Tibial nerve (tissue), 4 donors: ENCODE measurements around the gene CTNND1. TPM values are rescaled to one million over a fixed set of nuclear protein-coding genes. Genes with fewer than 3 reads are reported as not detected.
A peak's percentile ranks its signal among the peaks of the same experiment; 100 is the strongest.

Experiments
- DNase-seq, 2 donors: peaks; one replicate each; pipeline ENCODE4 v3.0.0-alpha.2; 2019; ENCODE audit warnings: low spot score in 2 of 2
- H3K27ac ChIP-seq, 4 donors: fragments of 200-600 bp; sonication (generic) in 3 of 4; one replicate each; pipeline ENCODE4 v1.5.1; 2017 to 2019; ENCODE audit warnings: mild to moderate bottlenecking in 1 of 4
- H3K27me3 ChIP-seq, 2 donors: fragments of 200-600 bp; sonication (generic) in 1 of 2; one replicate each; pipeline versions ENCODE4 v1.5.1 to v1.6.0; 2017 to 2019
- H3K36me3 ChIP-seq, 3 donors: fragments of 200-600 bp; sonication (generic); one replicate each; pipeline ENCODE4 v1.5.1; 2018 to 2019
- H3K4me1 ChIP-seq, 4 donors: fragments of 200-600 bp; sonication (generic) in 3 of 4; one replicate each; pipeline ENCODE4 v1.5.1; 2017 to 2019
- H3K4me3 ChIP-seq, 4 donors: fragments of 200-600 bp; sonication (generic) in 3 of 4; one replicate each; pipeline ENCODE4 v1.5.1; 2017 to 2019; ENCODE audit warnings: mild to moderate bottlenecking in 1 of 4, moderate library complexity in 1 of 4
- H3K9me3 ChIP-seq, 4 donors: fragments of 200-600 bp; sonication (generic) in 3 of 4; one replicate each; pipeline ENCODE4 v1.5.1; 2017 to 2019
- CTCF ChIP-seq, 5 experiments: fragments of 200-600 bp in 3 of 5; fragments of 450-650 bp in 2 of 5; sonication (generic) in 3 of 5; IDR thresholded peaks; one replicate each; pipeline ENCODE4 v1.5.1; 2016 to 2019; ENCODE audit warnings: antibody characterized with exemption in 5 of 5, mild to moderate bottlenecking in 3 of 5, moderate library complexity in 2 of 5
- EP300 ChIP-seq, 2 donors: sonication (generic); formaldehyde crosslinking; IDR thresholded peaks; one replicate each; pipeline ENCODE4 v1.6.1; 2017; ENCODE audit warnings: antibody characterized with exemption in 2 of 2, mild to moderate bottlenecking in 1 of 2
- POLR2A ChIP-seq, 2 donors: fragments of 450-650 bp; IDR thresholded peaks; one replicate each; pipeline ENCODE4 v1.6.1; 2017; ENCODE audit warnings: antibody characterized with exemption in 2 of 2, mild to moderate bottlenecking in 2 of 2, moderate library complexity in 2 of 2
- WGBS, 2 donors: methylation state at CpG; one replicate each; pipeline ENCODE4 v1.1.5; 2018; 5-methylcytosine and 5-hydroxymethylcytosine counted together
- total RNA-seq, 4 donors: library from RNA; depleted of rRNA; stranded (reverse); fragments of >200 nt; gene quantifications; one replicate each; pipeline ENCODE4 v1.1.0, GENCODE V29; 2016

Gene CTNND1
- total RNA-seq, 4 donors from 2014 or later, result 104 to 128 (median 124) TPM

GRCh38 chr11:57785072-57785471, 23.5 kb downstream of the CTNND1 start:
- DNase-seq, result no peak
- Histone ChIP-seq H3K27me3 (no peaks in the 10 kb centered on the region), H3K4me1 (peaks cover 0 to 99% (median 77%) of the 10 kb centered on the region in 4 donors), H3K4me3 (no peak overlapping the region), H3K9me3 (no peaks in the 10 kb centered on the region), H3K27ac (peak overlapping the region in 3 of 4 donors; percentile 13 to 96 (median 50)), H3K36me3 (no peaks in the 10 kb centered on the region)
- 53 to 57% methylated on average over 2 of the region's 2 CpGs for WGBS, 2 donors
- TF ChIP-seq POLR2A (IDR thresholded peaks at IDR 0.05) (no peak), EP300 (IDR thresholded peaks at IDR 0.05) (no peak), CTCF (IDR thresholded peaks at IDR 0.05) (no peak)

- 57 to 66% methylated on average over 4 of the region's 4 CpGs for WGBS, 2 donors
- H3K27me3 ChIP-seq, result no peaks in the 10 kb centered on the region
- no peak for DNase-seq
- peaks cover 0 to 95% (median 74%) of the 10 kb centered on the region in 4 donors for H3K4me1 ChIP-seq
- no peak for TF ChIP-seq POLR2A (IDR thresholded peaks at IDR 0.05)
- TF ChIP-seq CTCF (IDR thresholded peaks at IDR 0.05), result no peak
- no peak for TF ChIP-seq EP300 (IDR thresholded peaks at IDR 0.05)
- no peak overlapping the region for H3K4me3 ChIP-seq
- H3K36me3 ChIP-seq, result peaks cover 0 to 5% (median 0%) of the 10 kb centered on the region in 3 donors
- H3K27ac ChIP-seq, result peak overlapping the region in 2 of 4 donors; percentile 36 to 96
- no peaks in the 10 kb centered on the region for H3K9me3 ChIP-seq
Measured at GRCh38 chr11:57786436-57786835, 24.8 kb downstream of the CTNND1 start.

GRCh38 chr11:57787006-57787604, 25.5 kb downstream of the CTNND1 start:
- H3K9me3 ChIP-seq, result no peaks in the 10 kb centered on the region
- TF ChIP-seq CTCF (IDR thresholded peaks at IDR 0.05) (no peak), EP300 (IDR thresholded peaks at IDR 0.05) (no peak), POLR2A (IDR thresholded peaks at IDR 0.05) (no peak)
- WGBS, 2 donors, result 76 to 80% methylated on average over 4 of the region's 4 CpGs
- H3K27ac ChIP-seq, result peak overlapping the region in 2 of 4 donors; percentile 36 to 96
- peaks cover 0 to 95% (median 71%) of the 10 kb centered on the region in 4 donors for H3K4me1 ChIP-seq
- H3K27me3 ChIP-seq, result no peaks in the 10 kb centered on the region
- peaks cover 0 to 10% (median 0%) of the 10 kb centered on the region in 3 donors for H3K36me3 ChIP-seq
- no peak for DNase-seq
- no peak overlapping the region for H3K4me3 ChIP-seq

GRCh38 chr11:57787920-57788702, 26.5 kb downstream of the CTNND1 start:
- no peaks in the 10 kb centered on the region for H3K27me3 ChIP-seq
- TF ChIP-seq CTCF (IDR thresholded peaks at IDR 0.05) (no peak), EP300 (IDR thresholded peaks at IDR 0.05) (peak in 1 of 2 donors; percentile 7)
- peaks cover 0 to 10% (median 0%) of the 10 kb centered on the region in 3 donors for H3K36me3 ChIP-seq
- DNase-seq, result no peak
- peaks cover 0 to 95% (median 75%) of the 10 kb centered on the region in 4 donors for H3K4me1 ChIP-seq
- H3K4me3 ChIP-seq, result no peak overlapping the region
- H3K27ac ChIP-seq, result peak overlapping the region in 2 of 4 donors; percentile 36 to 96
- 35 to 42% methylated on average over 6 of the region's 6 CpGs for whole genome bisulfite sequencing, 2 donors
- H3K9me3 ChIP-seq, result no peaks in the 10 kb centered on the region

GRCh38 chr11:57788703-57789088, 27.1 kb downstream of the CTNND1 start:
- Histone ChIP-seq H3K36me3 (peaks cover 0 to 15% (median 0%) of the 10 kb centered on the region in 3 donors), H3K27me3 (no peaks in the 10 kb centered on the region), H3K4me3 (no peak overlapping the region), H3K27ac (peak overlapping the region in 2 of 4 donors; percentile 36 to 96), H3K4me1 (peaks cover 0 to 96% (median 79%) of the 10 kb centered on the region in 4 donors), H3K9me3 (no peaks in the 10 kb centered on the region)
- DNase-seq, result no peak
- TF ChIP-seq CTCF (IDR thresholded peaks at IDR 0.05) (no peak), EP300 (IDR thresholded peaks at IDR 0.05) (no peak), POLR2A (IDR thresholded peaks at IDR 0.05) (no peak)
